K562 (cell line): ENCODE data around the gene POMT2.

Experiments
- CTCF ChIP-seq, 3 experiments: IDR thresholded peaks in 2 of 3; conservative IDR thresholded peaks in 1 of 3; 2 replicates each; pipeline ENCODE4 v1.5.1; 2011 to 2012; ENCODE audit warnings: low read length in 3 of 3, mild to moderate bottlenecking in 3 of 3, control low read depth in 2 of 3, improper control_type of control experiment in 1 of 3, inconsistent platforms in 1 of 3, low read depth in 1 of 3, mixed read lengths in 1 of 3, moderate library complexity in 1 of 3; ENCODE audit not compliant: insufficient read depth in 2 of 3
- EP300 ChIP-seq: IDR thresholded peaks from 2 replicates; pipeline ENCODE4 v1.6.1; 2012; ENCODE audit warnings: low read length, improper control_type of control experiment
- GABPA ChIP-seq: fragments of 200-800 bp; sonication (Bioruptor generic); conservative IDR thresholded peaks from 2 replicates; pipeline ENCODE4 v1.6.1; 2016; ENCODE audit warnings: low read depth, missing genetic modification characterization, missing compliant biosample characterization
- MAFK ChIP-seq: IDR thresholded peaks from 2 replicates; pipeline ENCODE4 v1.6.1; 2011; ENCODE audit warnings: low read length, improper control_type of control experiment
- POLR2A ChIP-seq: fragments of 450-650 bp; conservative IDR thresholded peaks from 2 replicates; pipeline ENCODE4 v1.6.1; 2016
- PREB ChIP-seq: sonication (generic); formaldehyde crosslinking; IDR thresholded peaks from 2 replicates; pipeline ENCODE4 v1.8.1; 2023; ENCODE audit warnings: mild to moderate bottlenecking, missing genetic modification reagents
- SP1 ChIP-seq: sonication (generic); formaldehyde crosslinking; IDR thresholded peaks from 2 replicates; pipeline ENCODE4 v1.8.1; 2022; ENCODE audit warnings: mild to moderate bottlenecking, missing genetic modification reagents
- TFAP4 ChIP-seq: sonication (generic); formaldehyde crosslinking; IDR thresholded peaks from 2 replicates; pipeline ENCODE4 v1.8.0; 2022; ENCODE audit warnings: missing genetic modification reagents, mild to moderate bottlenecking, moderate library complexity, borderline replicate concordance
- WHSC1 ChIP-seq: IDR thresholded peaks from one replicate; pipeline ENCODE4 v1.6.1; 2012; ENCODE audit warnings: low read length, control low read depth, inconsistent platforms
- YY1 ChIP-seq, 3 experiments: IDR thresholded peaks; 2 replicates each; pipeline ENCODE4 v1.6.1; 2011; ENCODE audit warnings: low read length in 2 of 3, mild to moderate bottlenecking in 2 of 3, moderate library complexity in 2 of 3, borderline replicate concordance in 1 of 3, control low read depth in 1 of 3, low read depth in 1 of 3; ENCODE audit not compliant: insufficient read depth in 3 of 3, insufficient replicate concordance in 2 of 3, control insufficient read depth in 1 of 3, insufficient read length in 1 of 3; ENCODE audit errors: extremely low read depth in 1 of 3
- ZBTB17 ChIP-seq: fragments of 450-650 bp; formaldehyde crosslinking; IDR thresholded peaks from 2 replicates; pipeline ENCODE4 v1.4.0; 2020; ENCODE audit warnings: mild to moderate bottlenecking
- ZFP91 ChIP-seq: sonication (generic); formaldehyde crosslinking; IDR thresholded peaks from 2 replicates; pipeline ENCODE4 v1.8.0; 2022; ENCODE audit warnings: mild to moderate bottlenecking, missing genetic modification reagents

GRCh38 chr14:77318006-77318553 lies 2.6 kb downstream of the POMT2 start:
- TF ChIP-seq CTCF (IDR thresholded peaks at IDR 0.05 in 2 of 3, conservative IDR thresholded peaks at IDR 0.05 in 1 of 3; ENCODE audit: insufficient read depth in 2 of 3, low read depth in 1 of 3, low read length in 3 of 3) (no peak), WHSC1 (no peak), TFAP4 (CRISPR knock-in tag) (no peak), POLR2A (no peak), ZFP91 (CRISPR knock-in tag) (no peak), SP1 (no peak), MAFK (no peak), YY1 (IDR thresholded peaks at IDR 0.05; ENCODE audit: borderline replicate concordance in 1 of 3, control insufficient read depth in 1 of 3, extremely low read depth in 1 of 3, insufficient read depth in 3 of 3, insufficient read length in 1 of 3, insufficient replicate concordance in 2 of 3, low read depth in 1 of 3, low read length in 2 of 3) (no peak), ZBTB17 (no peak), GABPA (tag) (no peak), EP300 (no peak), PREB (CRISPR knock-in tag) (no peak)
